Daoy (cell line): ENCODE data around the gene PTK6. TPM values are rescaled to one million over a fixed set of nuclear protein-coding genes. Genes with fewer than 3 reads are reported as not detected.
"Not testable (repeated sequence)": the region's sequence is repeated elsewhere in the genome, so short reads cannot be mapped to it uniquely, and the experiment has no call there.

Source experiments
- DNase-seq: peaks from one replicate; pipeline ENCODE4 v3.0.0-alpha.2; 2015; ENCODE audit warnings: low read depth
- total RNA-seq: library from RNA; depleted of rRNA; stranded (reverse); fragments of >200 nt; shearing (Covaris generic); gene quantifications from 2 replicates; pipeline ENCODE4 v1.2.3, GENCODE V29; 2014

The PTK6 gene
- total RNA-seq, 1 experiment from 2014 or later: not detected

- DNase-seq: no peak
Observed at GRCh38 chr20:63495167-63495720, 41.9 kb downstream of the PTK6 start.

GRCh38 chr20:63494420-63495166, 42.6 kb downstream of the PTK6 start:
- DNase-seq: no peak

- DNase-seq: no peak
Observed at GRCh38 chr20:63494084-63494419, 43.1 kb downstream of the PTK6 start.

GRCh38 chr20:63493563-63494020, 43.6 kb downstream of the PTK6 start:
- DNase-seq: no peak

GRCh38 chr20:63492982-63493381, 44.2 kb downstream of the PTK6 start:
- no peak for DNase-seq

- DNase-seq: no peak
Observed at GRCh38 chr20:63492518-63492917, 44.7 kb downstream of the PTK6 start.

- no peak for DNase-seq
Observed at GRCh38 chr20:63491635-63492230, 45.4 kb downstream of the PTK6 start.

- no peak for DNase-seq
Observed at GRCh38 chr20:63491078-63491477, 46.1 kb downstream of the PTK6 start.

- no peak for DNase-seq
Observed at GRCh38 chr20:63490416-63490815, 46.8 kb downstream of the PTK6 start.

GRCh38 chr20:63488315-63489251, 48.6 kb downstream of the PTK6 start:
- DNase-seq: no peak

GRCh38 chr20:63487781-63488241, 49.4 kb downstream of the PTK6 start:
- DNase-seq: no peak

- no peak for DNase-seq
Observed at GRCh38 chr20:63487116-63487764, 49.9 kb downstream of the PTK6 start.

GRCh38 chr20:63486300-63486855, 50.8 kb downstream of the PTK6 start:
- no peak for DNase-seq

GRCh38 chr20:63484651-63485403, 52.3 kb downstream of the PTK6 start:
- no peak for DNase-seq

- no peak for DNase-seq
Observed at GRCh38 chr20:63484236-63484635, 52.9 kb downstream of the PTK6 start.

GRCh38 chr20:63483834-63484233, 53.3 kb downstream of the PTK6 start:
- no peak for DNase-seq

GRCh38 chr20:63482021-63482587, 55.1 kb downstream of the PTK6 start:
- DNase-seq: no peak

- no peak for DNase-seq
Observed at GRCh38 chr20:63481503-63481902, 55.7 kb downstream of the PTK6 start.

GRCh38 chr20:63479695-63480419, 57.3 kb downstream of the PTK6 start:
- DNase-seq: not testable (repeated sequence)
